ENCODE results near the gene MOBP.

MOBP gene

GRCh38 chr3:39515681-39516441 is 48.4 kb downstream of the MOBP start:
- TF ChIP-seq MYC (IDR thresholded peaks at IDR 0.05; ENCODE audit: low read depth, low read length) (no peak), CTCF (IDR thresholded peaks at IDR 0.05; ENCODE audit: low read depth, low read length) (no peak), POLR2A (IDR thresholded peaks at IDR 0.05; ENCODE audit: extremely low read depth, insufficient read length) (no peak), MAX (IDR thresholded peaks at IDR 0.05; ENCODE audit: low read depth, low read length) (no peak)
- DNase-seq (ENCODE audit: low read depth): no peak
- no peak overlapping the region for H3K4me3 ChIP-seq (ENCODE audit: low read depth, low read length)

- no peak for TF ChIP-seq MAX (IDR thresholded peaks at IDR 0.05; ENCODE audit: low read depth, low read length)
- no peak for DNase-seq (ENCODE audit: low read depth)
- H3K4me3 ChIP-seq (ENCODE audit: low read depth, low read length): no peak overlapping the region
Measured at GRCh38 chr3:39519103-39519502, 51.6 kb downstream of the MOBP start.

- DNase-seq (ENCODE audit: low read depth): no peak
- TF ChIP-seq POLR2A (IDR thresholded peaks at IDR 0.05; ENCODE audit: extremely low read depth, insufficient read length) (no peak), MAX (IDR thresholded peaks at IDR 0.05; ENCODE audit: low read depth, low read length) (no peak), CTCF (IDR thresholded peaks at IDR 0.05; ENCODE audit: low read depth, low read length) (no peak), MYC (IDR thresholded peaks at IDR 0.05; ENCODE audit: low read depth, low read length) (no peak)
Measured at GRCh38 chr3:39519554-39520288, 52.2 kb downstream of the MOBP start.

GRCh38 chr3:39521456-39521855 is 54.0 kb downstream of the MOBP start:
- no peak for DNase-seq (ENCODE audit: low read depth)
- TF ChIP-seq POLR2A (IDR thresholded peaks at IDR 0.05; ENCODE audit: extremely low read depth, insufficient read length) (no peak), MAX (IDR thresholded peaks at IDR 0.05; ENCODE audit: low read depth, low read length) (no peak), MYC (IDR thresholded peaks at IDR 0.05; ENCODE audit: low read depth, low read length) (no peak), CTCF (IDR thresholded peaks at IDR 0.05; ENCODE audit: low read depth, low read length) (no peak)
- no peak overlapping the region for H3K4me3 ChIP-seq (ENCODE audit: low read depth, low read length)

More at GRCh38 chr3:39519554-39520288, 52.2 kb downstream of the MOBP start:
- no peak overlapping the region for H3K4me3 ChIP-seq (ENCODE audit: low read depth, low read length)

GRCh38 chr3:39524107-39524506 is 56.6 kb downstream of the MOBP start:
- peak; percentile 8 for DNase-seq (ENCODE audit: low read depth)
- TF ChIP-seq CTCF (IDR thresholded peaks at IDR 0.05; ENCODE audit: low read depth, low read length) (no peak), POLR2A (IDR thresholded peaks at IDR 0.05; ENCODE audit: extremely low read depth, insufficient read length) (no peak), MYC (IDR thresholded peaks at IDR 0.05; ENCODE audit: low read depth, low read length) (no peak), MAX (IDR thresholded peaks at IDR 0.05; ENCODE audit: low read depth, low read length) (no peak)
- no peak overlapping the region for H3K4me3 ChIP-seq (ENCODE audit: low read depth, low read length)

- TF ChIP-seq MYC (IDR thresholded peaks at IDR 0.05; ENCODE audit: low read depth, low read length) (no peak), POLR2A (IDR thresholded peaks at IDR 0.05; ENCODE audit: extremely low read depth, insufficient read length) (no peak), MAX (IDR thresholded peaks at IDR 0.05; ENCODE audit: low read depth, low read length) (no peak), CTCF (IDR thresholded peaks at IDR 0.05; ENCODE audit: low read depth, low read length) (no peak)
- no peak overlapping the region for H3K4me3 ChIP-seq (ENCODE audit: low read depth, low read length)
- DNase-seq (ENCODE audit: low read depth): no peak
Measured at GRCh38 chr3:39528844-39529243, 61.4 kb downstream of the MOBP start.

Measured in NB4 (cell line).